ENCODE data around the gene FAM32A.

Gene FAM32A

DNA sequence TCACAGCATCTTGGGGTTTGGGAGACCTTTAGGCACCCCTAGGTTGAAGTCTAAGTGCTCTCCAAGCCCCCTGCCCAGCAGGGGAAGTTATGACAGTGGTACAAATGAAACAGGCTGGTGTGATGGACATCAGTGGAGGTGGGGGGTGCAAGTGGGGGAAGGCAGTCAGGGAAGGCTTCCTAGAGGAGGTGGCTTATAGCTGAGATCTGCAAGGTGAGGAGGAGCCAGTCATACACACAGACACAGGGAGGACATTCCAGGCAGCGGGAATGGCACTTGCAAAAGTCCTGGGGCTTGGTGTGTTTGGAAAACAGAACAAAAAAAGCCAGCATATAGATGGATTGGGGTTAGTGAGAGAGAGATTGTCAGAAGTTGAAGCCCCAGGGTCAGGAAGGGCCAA is 30.1 kb upstream of the FAM32A start:
- no peak for TF ChIP-seq ZFX (IDR thresholded peaks at IDR 0.05)
- TF ChIP-seq, protein P1, sequence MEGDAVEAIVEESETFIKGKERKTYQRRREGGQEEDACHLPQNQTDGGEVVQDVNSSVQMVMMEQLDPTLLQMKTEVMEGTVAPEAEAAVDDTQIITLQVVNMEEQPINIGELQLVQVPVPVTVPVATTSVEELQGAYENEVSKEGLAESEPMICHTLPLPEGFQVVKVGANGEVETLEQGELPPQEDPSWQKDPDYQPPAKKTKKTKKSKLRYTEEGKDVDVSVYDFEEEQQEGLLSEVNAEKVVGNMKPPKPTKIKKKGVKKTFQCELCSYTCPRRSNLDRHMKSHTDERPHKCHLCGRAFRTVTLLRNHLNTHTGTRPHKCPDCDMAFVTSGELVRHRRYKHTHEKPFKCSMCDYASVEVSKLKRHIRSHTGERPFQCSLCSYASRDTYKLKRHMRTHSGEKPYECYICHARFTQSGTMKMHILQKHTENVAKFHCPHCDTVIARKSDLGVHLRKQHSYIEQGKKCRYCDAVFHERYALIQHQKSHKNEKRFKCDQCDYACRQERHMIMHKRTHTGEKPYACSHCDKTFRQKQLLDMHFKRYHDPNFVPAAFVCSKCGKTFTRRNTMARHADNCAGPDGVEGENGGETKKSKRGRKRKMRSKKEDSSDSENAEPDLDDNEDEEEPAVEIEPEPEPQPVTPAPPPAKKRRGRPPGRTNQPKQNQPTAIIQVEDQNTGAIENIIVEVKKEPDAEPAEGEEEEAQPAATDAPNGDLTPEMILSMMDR (conservative IDR thresholded peaks at IDR 0.05): no peak
- no peak overlapping the region for H3K27ac ChIP-seq

DNA sequence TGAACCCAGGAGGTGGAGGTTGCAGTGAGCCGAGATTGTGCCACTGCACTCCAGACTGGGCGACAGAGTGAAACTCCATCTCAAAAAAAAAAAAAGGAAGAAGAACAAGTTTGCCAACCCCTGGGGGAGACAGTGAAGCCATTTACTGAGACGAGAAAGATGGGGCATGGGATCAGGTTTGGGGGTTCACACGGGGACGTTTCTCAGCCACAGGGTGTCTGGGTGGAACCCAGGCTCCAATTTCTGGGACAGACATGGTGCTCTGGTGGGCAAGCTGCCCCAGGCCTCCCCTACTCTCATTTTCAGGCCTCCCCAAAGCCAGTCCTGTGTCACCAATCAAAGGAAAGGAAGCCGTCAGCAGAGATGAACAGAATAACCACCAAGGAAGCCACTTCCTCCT is 28.3 kb upstream of the FAM32A start:
- H3K27ac ChIP-seq: no peak overlapping the region
- TF ChIP-seq ZFX (IDR thresholded peaks at IDR 0.05): no peak
- TF ChIP-seq, protein P1 (conservative IDR thresholded peaks at IDR 0.05): no peak

DNA sequence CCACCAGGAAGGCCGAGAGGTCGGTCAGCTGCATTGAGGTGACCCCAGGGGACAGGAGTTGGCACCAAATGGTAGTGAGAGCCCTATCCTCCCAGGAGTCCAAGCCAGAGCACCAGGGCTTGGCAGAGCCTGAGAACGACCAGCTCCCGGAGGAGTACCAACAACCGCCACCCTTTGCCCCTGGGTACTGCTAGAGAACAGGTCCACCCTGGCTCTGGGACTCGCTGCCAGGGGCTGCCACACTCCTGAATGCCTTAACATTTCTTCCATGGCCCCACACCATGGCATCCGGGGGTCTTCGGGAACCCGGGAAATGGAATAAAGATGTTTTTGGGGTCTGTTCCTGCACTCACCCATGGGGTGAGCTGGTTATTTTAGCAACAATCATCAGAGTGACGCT is 27.6 kb upstream of the FAM32A start:
- TF ChIP-seq, protein P1 (conservative IDR thresholded peaks at IDR 0.05): no peak
- TF ChIP-seq ZFX (IDR thresholded peaks at IDR 0.05): no peak
- H3K27ac ChIP-seq: no peak overlapping the region

DNA sequence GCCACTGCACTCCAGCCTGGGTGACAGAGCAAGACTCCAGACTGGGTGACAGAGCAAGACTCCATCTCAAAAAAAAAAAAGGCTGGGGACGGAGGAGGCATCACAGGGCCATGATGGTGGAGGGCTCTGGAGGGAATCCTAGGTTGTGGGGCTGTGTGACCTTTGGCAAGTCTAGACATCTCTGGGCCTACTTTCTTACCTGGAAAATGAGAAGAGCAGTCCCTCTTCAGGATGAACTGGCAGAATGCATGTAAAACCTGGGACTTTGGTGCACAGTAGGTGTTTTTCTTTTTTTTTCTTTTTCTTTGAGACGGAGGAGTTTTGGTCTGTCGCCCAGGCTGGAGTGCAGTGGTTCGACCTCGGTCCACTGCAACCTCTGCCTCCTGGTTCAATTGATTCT is 25.6 kb upstream of the FAM32A start:
- TF ChIP-seq, protein P1 (conservative IDR thresholded peaks at IDR 0.05): no peak
- no peak for TF ChIP-seq ZFX (IDR thresholded peaks at IDR 0.05)
- no peak overlapping the region for H3K27ac ChIP-seq

DNA sequence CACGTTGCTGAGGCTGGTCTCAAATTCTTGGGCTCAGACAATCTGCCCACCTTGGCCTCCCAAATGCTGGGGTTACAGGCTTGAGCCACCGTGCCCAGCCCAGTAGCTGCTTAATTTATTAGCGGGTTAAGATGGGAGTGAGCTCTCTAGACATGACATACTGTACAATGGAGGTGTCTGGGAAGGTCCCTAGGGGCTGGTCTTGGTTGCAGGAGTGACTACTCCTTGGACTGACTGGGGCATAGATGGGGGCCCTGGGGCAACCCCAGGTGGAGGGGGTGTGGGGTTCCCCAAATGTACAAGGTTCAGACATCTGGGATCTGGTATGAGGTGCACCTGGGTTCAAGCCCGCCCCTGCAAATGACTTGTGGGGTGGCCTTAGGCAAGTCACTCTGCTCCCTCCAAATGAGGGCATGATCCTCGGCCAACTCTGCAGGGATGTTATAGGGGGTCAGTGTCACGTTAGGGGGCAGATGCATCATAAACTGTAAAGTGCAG is 24.7 kb upstream of the FAM32A start:
- H3K27ac ChIP-seq: no peak overlapping the region
- TF ChIP-seq, protein P1 (conservative IDR thresholded peaks at IDR 0.05): no peak
- TF ChIP-seq ZFX (IDR thresholded peaks at IDR 0.05): no peak

DNA sequence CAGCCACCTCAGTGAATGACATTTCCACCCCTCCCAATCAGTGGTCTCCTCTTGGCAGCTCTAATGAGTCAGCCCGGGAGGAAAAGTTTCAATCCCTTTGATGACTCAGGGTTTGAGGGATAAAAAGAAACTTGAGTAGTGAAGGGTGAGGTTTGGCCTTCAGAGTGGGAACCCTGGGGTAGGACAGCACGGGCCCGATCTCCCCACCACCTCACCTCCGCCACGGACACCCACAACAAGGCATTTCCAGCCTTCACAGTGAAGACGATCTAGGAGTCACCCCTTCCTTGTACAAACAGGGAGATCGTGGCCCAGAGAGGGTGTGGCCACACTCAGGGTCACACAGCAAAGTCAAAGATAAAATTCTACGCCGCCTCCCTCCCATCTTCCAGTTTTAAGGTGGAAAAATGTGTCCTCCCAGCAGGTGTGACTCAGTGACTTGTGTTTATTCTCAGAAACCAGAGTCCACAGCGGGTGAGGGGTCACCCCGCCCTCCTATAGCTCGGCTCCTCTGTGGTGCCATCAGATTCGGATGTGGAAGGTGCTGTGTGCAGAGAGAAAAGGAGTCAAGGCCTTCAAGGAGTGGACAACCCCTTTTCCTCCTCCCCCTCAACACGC is 24.2 kb upstream of the FAM32A start:
- no peak for TF ChIP-seq ZFX (IDR thresholded peaks at IDR 0.05)
- TF ChIP-seq, protein P1 (conservative IDR thresholded peaks at IDR 0.05): no peak
- H3K27ac ChIP-seq: no peak overlapping the region

DNA sequence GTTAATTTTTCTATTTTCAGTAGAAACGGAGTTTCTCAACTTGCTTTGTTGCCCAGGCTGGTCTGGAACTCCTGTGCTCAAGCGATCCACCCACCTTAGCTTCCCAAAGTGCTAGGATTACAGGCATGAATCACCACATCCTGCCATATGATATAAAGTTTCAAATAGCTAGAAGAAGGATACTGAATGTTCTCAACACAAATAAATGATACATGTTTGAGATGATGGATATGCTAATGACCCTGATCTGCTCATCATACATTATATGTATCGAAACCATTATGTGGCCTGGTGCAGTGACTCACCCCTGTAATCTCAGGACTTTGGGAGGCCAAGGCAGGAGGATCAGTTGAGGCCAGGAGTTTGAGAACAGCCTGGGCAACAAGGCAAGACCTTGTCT is 23.4 kb upstream of the FAM32A start:
- TF ChIP-seq, protein P1 (conservative IDR thresholded peaks at IDR 0.05): no peak
- no peak for TF ChIP-seq ZFX (IDR thresholded peaks at IDR 0.05)
- H3K27ac ChIP-seq: no peak overlapping the region
